ENCODE measurements around the gene KLHL24. TPM values are rescaled to one million over a fixed set of nuclear protein-coding genes. Genes with fewer than 3 reads are reported as not detected.

The KLHL24 gene
- total RNA-seq, 4 donors from 2014 or later, result 10.2 to 92.1 (median 19.9) TPM

DNA sequence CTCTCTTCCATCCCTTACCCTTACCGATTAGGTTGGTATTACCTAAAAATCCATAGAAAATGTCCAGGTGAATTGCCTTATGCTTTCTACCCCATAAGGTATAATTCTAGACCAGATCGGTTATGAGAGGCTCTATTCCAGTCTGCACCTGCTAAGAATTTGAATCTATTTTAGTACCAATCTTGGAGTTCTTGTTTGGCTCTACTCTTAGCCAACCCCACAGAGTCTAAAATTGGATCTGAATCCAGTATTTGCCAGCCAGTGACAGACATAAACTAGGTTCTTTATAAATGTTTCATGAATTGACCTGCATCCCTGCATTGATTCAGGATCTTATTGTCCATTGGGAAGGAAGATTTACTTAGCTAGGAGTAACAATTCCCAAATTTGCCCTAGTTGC is 6.5 kb downstream of the KLHL24 start:
- TF ChIP-seq POLR2A (IDR thresholded peaks at IDR 0.05), result no peak
- TF ChIP-seq, protein P1, sequence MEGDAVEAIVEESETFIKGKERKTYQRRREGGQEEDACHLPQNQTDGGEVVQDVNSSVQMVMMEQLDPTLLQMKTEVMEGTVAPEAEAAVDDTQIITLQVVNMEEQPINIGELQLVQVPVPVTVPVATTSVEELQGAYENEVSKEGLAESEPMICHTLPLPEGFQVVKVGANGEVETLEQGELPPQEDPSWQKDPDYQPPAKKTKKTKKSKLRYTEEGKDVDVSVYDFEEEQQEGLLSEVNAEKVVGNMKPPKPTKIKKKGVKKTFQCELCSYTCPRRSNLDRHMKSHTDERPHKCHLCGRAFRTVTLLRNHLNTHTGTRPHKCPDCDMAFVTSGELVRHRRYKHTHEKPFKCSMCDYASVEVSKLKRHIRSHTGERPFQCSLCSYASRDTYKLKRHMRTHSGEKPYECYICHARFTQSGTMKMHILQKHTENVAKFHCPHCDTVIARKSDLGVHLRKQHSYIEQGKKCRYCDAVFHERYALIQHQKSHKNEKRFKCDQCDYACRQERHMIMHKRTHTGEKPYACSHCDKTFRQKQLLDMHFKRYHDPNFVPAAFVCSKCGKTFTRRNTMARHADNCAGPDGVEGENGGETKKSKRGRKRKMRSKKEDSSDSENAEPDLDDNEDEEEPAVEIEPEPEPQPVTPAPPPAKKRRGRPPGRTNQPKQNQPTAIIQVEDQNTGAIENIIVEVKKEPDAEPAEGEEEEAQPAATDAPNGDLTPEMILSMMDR (IDR thresholded peaks at IDR 0.05), result no peak
- H3K4me1 ChIP-seq, result peaks cover 0 to 24% (median 12%) of the 10 kb centered on the region in 3 donors

DNA sequence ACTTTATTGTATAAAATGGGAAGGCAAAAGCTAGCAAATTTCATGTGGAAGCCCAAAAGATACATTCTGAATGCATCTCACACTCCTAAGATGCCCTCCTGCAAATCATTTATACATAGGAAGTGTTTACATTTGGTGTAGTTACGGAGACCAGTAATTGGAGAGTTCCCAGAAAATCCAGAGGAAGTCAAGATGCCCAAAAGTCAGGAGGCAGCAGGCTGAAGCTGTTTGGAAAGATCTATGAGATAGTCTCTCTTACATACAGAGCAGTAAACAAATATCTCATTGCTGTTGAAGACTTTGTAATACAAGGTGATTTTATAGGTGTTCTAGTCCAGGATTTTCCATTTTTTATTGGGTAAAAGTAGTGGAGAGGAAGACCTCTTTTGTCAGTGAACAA is 8.8 kb downstream of the KLHL24 start:
- H3K27me3 ChIP-seq, result no peaks in the 10 kb centered on the region
- intact Hi-C loops (cut with DNase I), result no loop called here
- H3K36me3 ChIP-seq, result peaks cover 0 to 11% (median 0%) of the 10 kb centered on the region in 3 donors
- H3K4me1 ChIP-seq, result peaks cover 0 to under 1% (median 0%) of the 10 kb centered on the region in 3 donors
- no peak overlapping the region for H3K27ac ChIP-seq
- DNase-seq, result no peak
- H3K4me3 ChIP-seq, result no peak overlapping the region
- no peaks in the 10 kb centered on the region for H3K9me3 ChIP-seq
- 62 to 76% methylated on average over 1 of the region's 1 CpG for WGBS, 2 donors
- TF ChIP-seq, protein P1 (IDR thresholded peaks at IDR 0.05), result no peak
- TF ChIP-seq POLR2A (IDR thresholded peaks at IDR 0.05), result no peak

More for the DNA sequence above, 6.5 kb downstream of the KLHL24 start:
- Histone ChIP-seq H3K27me3 (no peaks in the 10 kb centered on the region), H3K9me3 (no peaks in the 10 kb centered on the region), H3K4me3 (no peak overlapping the region), H3K36me3 (peaks cover 0 to 4% (median 0%) of the 10 kb centered on the region in 3 donors), H3K27ac (no peak overlapping the region)
- no peak for DNase-seq
- WGBS, 2 donors, result 73 to 87% methylated on average over 2 of the region's 2 CpGs
- intact Hi-C loops (cut with DNase I), result no loop called here

DNA sequence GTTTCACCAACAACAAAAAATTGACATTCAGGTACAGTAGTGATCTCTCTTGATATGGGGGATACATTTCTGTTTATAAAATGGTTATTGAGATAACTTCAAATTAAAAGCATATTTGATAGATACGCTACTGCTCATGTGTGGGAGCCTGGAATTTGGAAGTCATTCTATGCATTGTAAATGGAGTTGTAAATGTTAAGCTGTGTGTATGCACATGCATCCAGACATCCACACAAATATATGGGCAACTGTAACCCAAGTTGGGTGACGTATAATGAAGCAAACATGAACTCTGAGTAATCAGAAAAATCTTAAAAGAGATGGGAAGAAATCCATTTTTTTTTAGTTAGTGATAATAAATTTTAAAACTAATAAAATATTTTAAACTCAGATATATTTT is 9.8 kb downstream of the KLHL24 start:
- 96 to 98% methylated on average over 2 of the region's 2 CpGs for WGBS, 2 donors
- H3K4me1 ChIP-seq, result no peaks in the 10 kb centered on the region
- peaks cover 0 to 21% (median 0%) of the 10 kb centered on the region in 3 donors for H3K36me3 ChIP-seq
- no peak for TF ChIP-seq POLR2A (IDR thresholded peaks at IDR 0.05)
- TF ChIP-seq, protein P1 (IDR thresholded peaks at IDR 0.05), result no peak
- intact Hi-C loops (cut with DNase I), result no loop called here
- no peak for DNase-seq
- H3K4me3 ChIP-seq, result no peak overlapping the region
- no peaks in the 10 kb centered on the region for H3K27me3 ChIP-seq
- no peaks in the 10 kb centered on the region for H3K9me3 ChIP-seq
- H3K27ac ChIP-seq, result no peak overlapping the region

DNA sequence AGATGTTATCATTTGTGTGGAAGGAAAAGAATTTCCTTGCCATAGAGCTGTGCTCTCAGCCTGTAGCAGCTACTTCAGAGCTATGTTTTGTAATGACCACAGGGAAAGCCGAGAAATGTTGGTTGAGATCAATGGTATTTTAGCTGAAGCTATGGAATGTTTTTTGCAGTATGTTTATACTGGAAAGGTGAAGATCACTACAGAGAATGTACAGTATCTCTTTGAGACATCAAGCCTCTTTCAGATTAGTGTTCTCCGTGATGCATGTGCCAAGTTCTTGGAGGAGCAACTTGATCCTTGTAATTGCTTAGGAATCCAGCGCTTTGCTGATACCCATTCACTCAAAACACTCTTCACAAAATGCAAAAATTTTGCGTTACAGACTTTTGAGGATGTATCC is 15.1 kb downstream of the KLHL24 start:
- intact Hi-C loops (cut with DNase I), result no loop called here
- WGBS, 2 donors, result 90 to 96% methylated on average over 4 of the region's 4 CpGs
- no peak for DNase-seq
- Histone ChIP-seq H3K36me3 (peaks cover 0 to 69% (median 5%) of the 10 kb centered on the region in 3 donors), H3K9me3 (peaks cover 0 to 44% (median 32%) of the 10 kb centered on the region in 3 donors), H3K27ac (no peak overlapping the region), H3K27me3 (no peaks in the 10 kb centered on the region), H3K4me1 (no peaks in the 10 kb centered on the region), H3K4me3 (no peak overlapping the region)
- TF ChIP-seq POLR2A (IDR thresholded peaks at IDR 0.05), result no peak
- TF ChIP-seq, protein P1 (IDR thresholded peaks at IDR 0.05), result no peak

DNA sequence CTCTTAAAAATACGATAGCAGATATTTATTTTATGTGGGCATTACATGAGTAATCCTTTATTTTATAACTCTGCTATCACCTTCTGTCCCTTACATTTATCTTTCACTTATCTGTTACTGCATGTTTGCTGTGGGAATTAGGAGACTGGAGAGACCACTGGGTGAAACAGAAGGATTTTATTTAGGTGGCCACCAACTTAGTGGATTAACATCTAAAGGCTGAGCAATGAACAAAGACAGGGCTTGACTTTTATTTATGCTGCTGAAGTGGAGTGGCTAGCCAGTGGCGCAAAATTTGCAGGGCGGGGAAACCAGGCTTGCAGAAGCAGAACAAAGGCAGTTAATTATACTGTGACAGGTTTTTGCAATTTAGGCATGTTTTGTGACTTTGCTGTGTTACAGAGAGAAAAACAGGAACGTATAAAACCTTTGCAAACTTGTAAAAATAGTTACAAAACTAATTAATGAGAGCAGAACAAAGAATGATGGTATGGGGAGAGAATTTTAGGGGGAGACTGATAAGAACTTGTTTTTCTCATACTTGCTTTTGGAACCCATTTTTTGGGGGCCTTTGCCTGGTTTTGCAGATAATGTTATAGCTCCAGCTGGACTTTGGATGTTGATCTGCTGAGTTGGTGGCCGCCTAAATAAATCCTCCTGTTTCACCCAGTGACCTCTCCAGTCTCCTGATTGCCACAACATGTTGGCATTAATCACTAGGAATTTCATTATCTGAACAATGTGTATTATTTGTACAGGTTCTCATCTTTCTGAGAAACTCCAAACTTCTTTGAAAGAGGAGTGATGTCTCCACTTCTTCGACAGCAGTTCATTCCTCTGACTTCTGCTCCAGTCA is 18.0 kb downstream of the KLHL24 start:
- intact Hi-C loops (cut with DNase I), result no loop called here
- Histone ChIP-seq H3K9me3 (peaks cover 0 to 45% (median 32%) of the 10 kb centered on the region in 3 donors), H3K36me3 (peaks cover 0 to 90% (median 5%) of the 10 kb centered on the region in 3 donors), H3K27me3 (no peaks in the 10 kb centered on the region), H3K4me3 (no peak overlapping the region), H3K4me1 (no peaks in the 10 kb centered on the region), H3K27ac (no peak overlapping the region)
- WGBS, 2 donors, result 96 to 98% methylated on average over 6 of the region's 6 CpGs
- no peak for TF ChIP-seq POLR2A (IDR thresholded peaks at IDR 0.05)
- no peak for DNase-seq

Data from esophagus squamous epithelium (tissue), 5 donors.